Measurements from ENCODE around the gene XNDC1N. TPM values are rescaled to one million over a fixed set of nuclear protein-coding genes. Genes with fewer than 3 reads are reported as not detected.

Gene XNDC1N
- polyA plus RNA-seq, 1 of the 3 experiments (the other 2 are of a cell fraction): 3.4 TPM

DNA sequence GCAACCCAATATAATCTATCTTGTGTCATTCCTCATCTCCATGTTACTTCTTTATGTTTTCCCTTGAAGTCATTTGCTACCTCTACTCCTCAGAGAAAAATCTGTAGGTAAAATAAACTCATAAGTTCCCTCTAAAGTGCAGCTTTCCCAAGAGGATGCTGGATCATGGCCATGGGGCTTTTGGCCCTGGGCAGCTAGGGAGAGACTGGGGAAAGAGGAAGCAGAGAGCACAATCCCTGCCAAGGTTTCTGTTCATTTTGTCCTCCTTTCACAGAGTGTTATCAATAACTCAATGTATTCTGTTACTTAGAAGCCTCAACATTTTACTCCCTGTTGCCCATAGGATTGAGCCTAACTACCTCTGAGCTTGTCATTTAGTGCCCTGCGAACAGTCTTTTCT lies 9.4 kb upstream of the XNDC1N start (continued):
- no peak for TF ChIP-seq RFX5 (IDR thresholded peaks at IDR 0.05; ENCODE audit: low read length)
- no peak for TF ChIP-seq EP300 (IDR thresholded peaks at IDR 0.05; ENCODE audit: borderline replicate concordance in 1 of 2, low read depth in 1 of 2, low read length in 1 of 2)
- no peak for TF ChIP-seq JUND (IDR thresholded peaks at IDR 0.05)

DNA sequence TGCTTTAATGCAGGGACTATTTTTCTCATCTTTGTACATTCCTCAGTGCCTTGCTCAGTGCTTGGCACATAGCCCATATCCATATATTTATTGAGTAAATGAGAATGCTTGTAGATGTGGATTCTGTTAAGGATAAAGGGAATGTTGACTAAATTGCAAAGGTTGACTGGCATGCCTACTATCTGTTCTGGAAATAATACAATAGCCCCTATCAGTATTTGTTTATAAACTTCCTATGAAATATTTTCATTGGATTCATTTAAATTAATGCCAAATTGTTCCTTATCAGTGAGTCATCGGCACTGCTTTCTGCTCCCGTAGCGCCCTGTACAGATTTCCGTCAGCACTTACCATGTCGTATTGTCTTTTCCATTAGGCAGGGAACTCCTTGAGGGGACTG lies 8.4 kb upstream of the XNDC1N start:
- WGBS (ENCODE audit: low lambda C conversion rate): 14% methylated on average over 5 of the region's 5 CpGs
- CTCF ChIA-PET: no interaction called here
- Histone ChIP-seq H3K9ac (no peak overlapping the region), H3K9me3 (no peaks in the 10 kb centered on the region), H3K27ac (ENCODE audit: low read depth in 2 of 2, low read length in 1 of 2) (peak overlapping the region; percentile 17 to 47; a peak in 3 of 4 replicates), H3K27me3 (ENCODE audit: insufficient read depth) (no peaks in the 10 kb centered on the region), H4K20me1 (ENCODE audit: insufficient read depth) (peaks cover 19% of the 10 kb centered on the region), H3K4me2 (0 out of 2 replicates have a peak overlapping the region, but pooled peaks have one; percentile 34), H3K36me3 (replicated peaks in 1 of 2; ENCODE audit: control insufficient read depth in 1 of 2, insufficient read depth in 2 of 2, low read length in 1 of 2) (peaks cover 4 to 20% of the 10 kb centered on the region in 2 experiments), H3K79me2 (ENCODE audit: insufficient read depth) (peaks cover 99% of the 10 kb centered on the region), H3K9me2 (no peaks in the 10 kb centered on the region), H2AFZ (ENCODE audit: low read depth) (no peak overlapping the region), H3K4me1 (ENCODE audit: control insufficient read depth in 1 of 2, insufficient read depth in 2 of 2, low read depth in 1 of 2, low read length in 1 of 2) (peaks cover 5 to 9% of the 10 kb centered on the region in 2 experiments; a peak in 3 of 4 replicates), H3K4me3 (ENCODE audit: low read depth in 2 of 2, low read length in 1 of 2) (no peak overlapping the region), H3F3A (replicated peaks; ENCODE audit: insufficient read depth) (peaks cover 14% of the 10 kb centered on the region)
- DNase-seq: peak; percentile 15
- POLR2A ChIA-PET: no interaction called here
- peak; percentile 79 for TF ChIP-seq NFIC (IDR thresholded peaks at IDR 0.05; ENCODE audit: borderline replicate concordance)
- TF ChIP-seq RXRA (IDR thresholded peaks at IDR 0.05; ENCODE audit: borderline replicate concordance, low read depth): no peak
- no peak for TF ChIP-seq ELF1 (IDR thresholded peaks at IDR 0.05)
- TF ChIP-seq, protein P1, sequence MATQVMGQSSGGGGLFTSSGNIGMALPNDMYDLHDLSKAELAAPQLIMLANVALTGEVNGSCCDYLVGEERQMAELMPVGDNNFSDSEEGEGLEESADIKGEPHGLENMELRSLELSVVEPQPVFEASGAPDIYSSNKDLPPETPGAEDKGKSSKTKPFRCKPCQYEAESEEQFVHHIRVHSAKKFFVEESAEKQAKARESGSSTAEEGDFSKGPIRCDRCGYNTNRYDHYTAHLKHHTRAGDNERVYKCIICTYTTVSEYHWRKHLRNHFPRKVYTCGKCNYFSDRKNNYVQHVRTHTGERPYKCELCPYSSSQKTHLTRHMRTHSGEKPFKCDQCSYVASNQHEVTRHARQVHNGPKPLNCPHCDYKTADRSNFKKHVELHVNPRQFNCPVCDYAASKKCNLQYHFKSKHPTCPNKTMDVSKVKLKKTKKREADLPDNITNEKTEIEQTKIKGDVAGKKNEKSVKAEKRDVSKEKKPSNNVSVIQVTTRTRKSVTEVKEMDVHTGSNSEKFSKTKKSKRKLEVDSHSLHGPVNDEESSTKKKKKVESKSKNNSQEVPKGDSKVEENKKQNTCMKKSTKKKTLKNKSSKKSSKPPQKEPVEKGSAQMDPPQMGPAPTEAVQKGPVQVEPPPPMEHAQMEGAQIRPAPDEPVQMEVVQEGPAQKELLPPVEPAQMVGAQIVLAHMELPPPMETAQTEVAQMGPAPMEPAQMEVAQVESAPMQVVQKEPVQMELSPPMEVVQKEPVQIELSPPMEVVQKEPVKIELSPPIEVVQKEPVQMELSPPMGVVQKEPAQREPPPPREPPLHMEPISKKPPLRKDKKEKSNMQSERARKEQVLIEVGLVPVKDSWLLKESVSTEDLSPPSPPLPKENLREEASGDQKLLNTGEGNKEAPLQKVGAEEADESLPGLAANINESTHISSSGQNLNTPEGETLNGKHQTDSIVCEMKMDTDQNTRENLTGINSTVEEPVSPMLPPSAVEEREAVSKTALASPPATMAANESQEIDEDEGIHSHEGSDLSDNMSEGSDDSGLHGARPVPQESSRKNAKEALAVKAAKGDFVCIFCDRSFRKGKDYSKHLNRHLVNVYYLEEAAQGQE (IDR thresholded peaks at IDR 0.05; ENCODE audit: low read depth, low read length): no peak
- no peak for TF ChIP-seq YY1 (IDR thresholded peaks at IDR 0.05; ENCODE audit: low read depth)
- TF ChIP-seq JUND (IDR thresholded peaks at IDR 0.05): peak; percentile 3; the same call in 1 of the 2 replicates
- 0 out of 2 replicates have a peak, but pooled peaks have one; percentile 28 for TF ChIP-seq TEAD4 (IDR thresholded peaks at IDR 0.05; ENCODE audit: borderline replicate concordance, insufficient read depth)
- peak; percentile 11; the same call in 1 of the 2 replicates for TF ChIP-seq POLR2AphosphoS5 (IDR thresholded peaks at IDR 0.05; ENCODE audit: low read depth, low read length)

DNA sequence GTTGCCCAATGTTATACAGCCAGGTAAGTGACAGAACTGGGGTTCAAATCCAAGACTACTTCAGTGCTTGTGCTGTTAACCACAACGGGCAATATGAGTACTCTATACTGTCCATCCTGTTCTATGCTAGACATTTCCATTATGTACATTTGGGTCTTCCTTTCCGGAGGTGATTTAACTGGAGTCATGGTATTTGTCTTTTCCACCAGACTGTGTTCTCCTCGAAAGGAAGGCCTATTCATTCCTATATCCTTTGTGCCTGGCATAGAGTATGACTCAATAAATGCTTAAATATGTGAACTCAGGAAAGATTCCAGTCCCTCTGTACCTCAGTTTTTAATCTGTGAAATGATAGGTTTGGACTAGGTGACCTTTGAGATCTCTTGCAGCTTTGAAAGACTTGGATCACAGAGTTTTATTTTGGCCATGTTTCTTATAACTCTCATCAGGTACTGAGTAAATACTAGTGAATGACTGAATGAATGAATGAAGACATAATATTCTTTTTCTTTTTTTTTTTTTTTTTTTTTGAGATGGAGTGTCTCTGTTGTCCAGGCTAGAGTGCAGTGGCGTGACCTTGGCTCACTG lies 7.0 kb upstream of the XNDC1N start:
- Histone ChIP-seq H4K20me1 (ENCODE audit: insufficient read depth) (peaks cover 28% of the 10 kb centered on the region), H3K27me3 (ENCODE audit: insufficient read depth) (no peaks in the 10 kb centered on the region), H2AFZ (ENCODE audit: low read depth) (no peak overlapping the region), H3K9me3 (no peaks in the 10 kb centered on the region), H3K4me1 (ENCODE audit: control insufficient read depth in 1 of 2, insufficient read depth in 2 of 2, low read depth in 1 of 2, low read length in 1 of 2) (peaks cover 5 to 11% of the 10 kb centered on the region in 2 experiments; a peak in 3 of 4 replicates), H3K79me2 (ENCODE audit: insufficient read depth) (peaks cover 99% of the 10 kb centered on the region), H3K36me3 (replicated peaks in 1 of 2; ENCODE audit: control insufficient read depth in 1 of 2, insufficient read depth in 2 of 2, low read length in 1 of 2) (peaks cover 4 to 20% of the 10 kb centered on the region in 2 experiments), H3K4me3 (ENCODE audit: low read depth in 2 of 2, low read length in 1 of 2) (no peak overlapping the region), H3K9ac (no peak overlapping the region), H3K27ac (ENCODE audit: low read depth in 2 of 2, low read length in 1 of 2) (no peak overlapping the region), H3F3A (replicated peaks; ENCODE audit: insufficient read depth) (peaks cover 23% of the 10 kb centered on the region), H3K4me2 (no peak overlapping the region), H3K9me2 (no peaks in the 10 kb centered on the region)
- ChIA-PET POLR2A (no interaction called here), CTCF (no interaction called here)
- WGBS (ENCODE audit: low lambda C conversion rate): 72% methylated on average over 4 of the region's 4 CpGs
- TF ChIP-seq NRF1 (IDR thresholded peaks at IDR 0.05; ENCODE audit: low read depth, low read length): no peak
- TF ChIP-seq, protein P2, sequence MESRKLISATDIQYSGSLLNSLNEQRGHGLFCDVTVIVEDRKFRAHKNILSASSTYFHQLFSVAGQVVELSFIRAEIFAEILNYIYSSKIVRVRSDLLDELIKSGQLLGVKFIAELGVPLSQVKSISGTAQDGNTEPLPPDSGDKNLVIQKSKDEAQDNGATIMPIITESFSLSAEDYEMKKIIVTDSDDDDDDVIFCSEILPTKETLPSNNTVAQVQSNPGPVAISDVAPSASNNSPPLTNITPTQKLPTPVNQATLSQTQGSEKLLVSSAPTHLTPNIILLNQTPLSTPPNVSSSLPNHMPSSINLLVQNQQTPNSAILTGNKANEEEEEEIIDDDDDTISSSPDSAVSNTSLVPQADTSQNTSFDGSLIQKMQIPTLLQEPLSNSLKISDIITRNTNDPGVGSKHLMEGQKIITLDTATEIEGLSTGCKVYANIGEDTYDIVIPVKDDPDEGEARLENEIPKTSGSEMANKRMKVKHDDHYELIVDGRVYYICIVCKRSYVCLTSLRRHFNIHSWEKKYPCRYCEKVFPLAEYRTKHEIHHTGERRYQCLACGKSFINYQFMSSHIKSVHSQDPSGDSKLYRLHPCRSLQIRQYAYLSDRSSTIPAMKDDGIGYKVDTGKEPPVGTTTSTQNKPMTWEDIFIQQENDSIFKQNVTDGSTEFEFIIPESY (IDR thresholded peaks at IDR 0.05; ENCODE audit: borderline replicate concordance, low read depth): no peak
- no peak for TF ChIP-seq GATA2 (CRISPR knock-in tag; IDR thresholded peaks at IDR 0.05)
- TF ChIP-seq SIN3A (IDR thresholded peaks at IDR 0.05; ENCODE audit: borderline replicate concordance, low read depth, low read length): no peak
- TF ChIP-seq, protein P3, sequence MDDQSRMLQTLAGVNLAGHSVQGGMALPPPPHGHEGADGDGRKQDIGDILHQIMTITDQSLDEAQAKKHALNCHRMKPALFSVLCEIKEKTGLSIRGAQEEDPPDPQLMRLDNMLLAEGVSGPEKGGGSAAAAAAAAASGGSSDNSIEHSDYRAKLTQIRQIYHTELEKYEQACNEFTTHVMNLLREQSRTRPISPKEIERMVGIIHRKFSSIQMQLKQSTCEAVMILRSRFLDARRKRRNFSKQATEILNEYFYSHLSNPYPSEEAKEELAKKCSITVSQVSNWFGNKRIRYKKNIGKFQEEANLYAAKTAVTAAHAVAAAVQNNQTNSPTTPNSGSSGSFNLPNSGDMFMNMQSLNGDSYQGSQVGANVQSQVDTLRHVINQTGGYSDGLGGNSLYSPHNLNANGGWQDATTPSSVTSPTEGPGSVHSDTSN (IDR thresholded peaks at IDR 0.05): no peak
- DNase-seq: no peak
